Caco-2 (cell line): ENCODE results near the gene BTBD16. TPM values are rescaled to one million over a fixed set of nuclear protein-coding genes. Genes with fewer than 3 reads are reported as not detected.

ENCODE experiments used
- BruUV-seq: library from RNA; stranded (reverse); fragments of 400-500 nt; replicated peaks from 2 replicates; lab custom pipeline; 2021; lab: Mats Ljungman, UMichigan
- CTCF ChIA-PET: fragments of 300-600 bp; sonication (Branson Sonifier 250); formaldehyde crosslinking; loops from one replicate; lab custom pipeline; 2022; ENCODE audit warnings: antibody characterized with exemption; lab: Charles Lee
- POLR2A ChIA-PET: fragments of 300-600 bp; sonication (Branson Sonifier 250); formaldehyde crosslinking; loops from one replicate; lab custom pipeline; 2022; ENCODE audit warnings: antibody characterized with exemption; lab: Charles Lee
- DNase-seq, 2 experiments: peaks; one replicate each; pipeline versions ENCODE4 v3.0.0 to v3.0.0-alpha.2; 2020 to 2022
- H3K27me3 ChIP-seq: replicated peaks from 2 replicates; pipeline ENCODE4 v1.6.0; 2011; ENCODE audit warnings: low read length; ENCODE audit not compliant: control insufficient read depth, insufficient read depth
- H3K36me3 ChIP-seq: 2 replicates; pipeline ENCODE4 v1.5.1; 2011; ENCODE audit warnings: low read length; ENCODE audit not compliant: control insufficient read depth, insufficient read depth
- H3K4me1 ChIP-seq: fragments of 250-450 bp; sonication (Bioruptor Pico); 2 replicates; pipeline ENCODE4 v1.5.1; 2020; ENCODE audit warnings: mild to moderate bottlenecking
- H3K4me3 ChIP-seq: 2 replicates; pipeline ENCODE4 v1.5.1; 2011; ENCODE audit warnings: low read depth, mild to moderate bottlenecking, control low read depth, low read length
- H3K9me3 ChIP-seq: fragments of 250-450 bp; sonication (Bioruptor Pico); 2 replicates; pipeline ENCODE4 v1.5.1; 2020; ENCODE audit warnings: mild to moderate bottlenecking, moderate library complexity
- H3K27ac Mint-ChIP-seq: one replicate; pipeline ENCODE4 v1.8.0; 2022; ENCODE audit warnings: mixed read lengths; ENCODE audit not compliant: unreplicated experiment
- H3K27me3 Mint-ChIP-seq: one replicate; pipeline ENCODE4 v1.8.0; 2022; ENCODE audit warnings: mixed read lengths; ENCODE audit not compliant: insufficient read depth, unreplicated experiment
- H3K36me3 Mint-ChIP-seq: one replicate; pipeline ENCODE4 v1.8.0; 2022; ENCODE audit warnings: mild to moderate bottlenecking, mixed read lengths; ENCODE audit not compliant: insufficient read depth, unreplicated experiment
- H3K4me1 Mint-ChIP-seq: one replicate; pipeline ENCODE4 v1.8.0; 2022; ENCODE audit warnings: low read depth, mixed read lengths; ENCODE audit not compliant: unreplicated experiment
- H3K4me3 Mint-ChIP-seq: one replicate; pipeline ENCODE4 v1.8.0; 2022; ENCODE audit warnings: mild to moderate bottlenecking, moderate library complexity, mixed read lengths; ENCODE audit not compliant: unreplicated experiment
- H3K9me3 Mint-ChIP-seq: one replicate; pipeline ENCODE4 v1.8.0; 2022; ENCODE audit warnings: mixed read lengths; ENCODE audit not compliant: unreplicated experiment
- intact Hi-C: fragments of 100-400 bp; cut with micrococcal nuclease; formaldehyde crosslinking; loops from one replicate; pipeline ENCODE4 v1.10.0; 2022; ENCODE audit not compliant: unreplicated experiment
- total RNA-seq: library from RNA; stranded (reverse); gene quantifications from 2 replicates; pipeline ENCODE4 v1.2.3, GENCODE V29; 2022
- TF ChIP-seq, protein P1 (sequence below), 2 experiments: fragments of 200-600 bp in 1 of 2; IDR thresholded peaks; 1 replicate in 1 of 2; 2 replicates in 1 of 2; pipeline versions ENCODE4 v1.5.1 to v1.8.0; 2011 to 2022; ENCODE audit warnings: antibody characterized with exemption in 1 of 2, control low read depth in 1 of 2, inconsistent platforms in 1 of 2, low read depth in 1 of 2, low read length in 1 of 2, mild to moderate bottlenecking in 1 of 2, moderate library complexity in 1 of 2; ENCODE audit not compliant: insufficient read depth in 1 of 2, severe bottlenecking in 1 of 2, unreplicated experiment in 1 of 2

The BTBD16 gene
- total RNA-seq, 1 experiment from 2014 or later, result not detected

DNA sequence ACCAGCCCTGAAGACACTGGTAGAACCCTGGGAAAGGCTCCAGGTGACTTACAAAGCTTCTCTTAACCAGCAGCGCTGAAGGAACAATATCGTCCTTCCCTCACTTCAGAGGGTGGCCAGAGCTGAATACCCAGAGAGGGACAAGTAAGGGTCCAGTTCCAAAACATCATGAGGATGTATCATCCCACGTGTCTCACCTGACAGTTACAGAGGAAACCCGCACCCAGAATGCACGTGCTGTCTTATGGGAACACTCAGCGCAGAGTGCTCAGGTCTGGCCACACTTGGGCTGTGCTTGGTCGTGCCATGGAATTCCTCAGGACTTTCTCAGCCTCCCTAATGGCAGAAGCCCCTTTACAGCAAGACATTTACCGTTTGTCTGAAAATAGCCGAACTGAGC, 46.9 kb upstream of the BTBD16 start:
- Histone ChIP-seq H3K9me3 (no peaks in the 10 kb centered on the region), H3K4me1 (no peaks in the 10 kb centered on the region), H3K27me3 (no peaks in the 10 kb centered on the region), H3K36me3 (peaks cover 5% of the 10 kb centered on the region), H3K4me3 (no peak overlapping the region)
- Mint-ChIP-seq H3K27me3 (no peaks in the 10 kb centered on the region), H3K4me1 (no peaks in the 10 kb centered on the region), H3K36me3 (peaks cover 73% of the 10 kb centered on the region), H3K4me3 (no peak overlapping the region), H3K27ac (no peak overlapping the region), H3K9me3 (no peaks in the 10 kb centered on the region)
- no TSS peak for BruUV-seq
- intact Hi-C loops, result no loop called here
- TF ChIP-seq, protein P1, sequence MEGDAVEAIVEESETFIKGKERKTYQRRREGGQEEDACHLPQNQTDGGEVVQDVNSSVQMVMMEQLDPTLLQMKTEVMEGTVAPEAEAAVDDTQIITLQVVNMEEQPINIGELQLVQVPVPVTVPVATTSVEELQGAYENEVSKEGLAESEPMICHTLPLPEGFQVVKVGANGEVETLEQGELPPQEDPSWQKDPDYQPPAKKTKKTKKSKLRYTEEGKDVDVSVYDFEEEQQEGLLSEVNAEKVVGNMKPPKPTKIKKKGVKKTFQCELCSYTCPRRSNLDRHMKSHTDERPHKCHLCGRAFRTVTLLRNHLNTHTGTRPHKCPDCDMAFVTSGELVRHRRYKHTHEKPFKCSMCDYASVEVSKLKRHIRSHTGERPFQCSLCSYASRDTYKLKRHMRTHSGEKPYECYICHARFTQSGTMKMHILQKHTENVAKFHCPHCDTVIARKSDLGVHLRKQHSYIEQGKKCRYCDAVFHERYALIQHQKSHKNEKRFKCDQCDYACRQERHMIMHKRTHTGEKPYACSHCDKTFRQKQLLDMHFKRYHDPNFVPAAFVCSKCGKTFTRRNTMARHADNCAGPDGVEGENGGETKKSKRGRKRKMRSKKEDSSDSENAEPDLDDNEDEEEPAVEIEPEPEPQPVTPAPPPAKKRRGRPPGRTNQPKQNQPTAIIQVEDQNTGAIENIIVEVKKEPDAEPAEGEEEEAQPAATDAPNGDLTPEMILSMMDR (IDR thresholded peaks at IDR 0.05; ENCODE audit: insufficient read depth in 1 of 2, low read depth in 1 of 2, low read length in 1 of 2, severe bottlenecking in 1 of 2, unreplicated experiment in 1 of 2), result no peak
- POLR2A ChIA-PET, result no interaction called here
- DNase-seq, result no peak
- CTCF ChIA-PET, result no interaction called here

DNA sequence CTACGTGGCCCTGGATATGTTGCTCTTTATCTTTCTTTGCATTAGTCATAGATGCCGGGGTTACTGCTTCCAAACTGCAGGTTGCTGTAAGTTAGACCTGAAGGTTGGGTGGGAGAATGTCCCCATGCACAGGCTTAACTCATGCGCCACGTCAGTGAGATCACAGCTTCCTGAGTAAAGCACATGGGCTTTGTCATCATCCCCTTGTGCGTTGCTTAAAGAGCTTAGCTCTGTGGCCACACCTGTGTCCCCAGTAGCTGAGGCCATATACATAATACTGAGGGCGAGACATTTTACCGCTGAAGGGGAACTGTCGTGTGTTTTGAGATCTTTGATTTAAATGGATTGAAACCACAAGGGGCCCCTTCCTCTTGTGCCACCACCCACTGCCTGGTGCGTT, 45.8 kb upstream of the BTBD16 start:
- no peaks in the 10 kb centered on the region for H3K9me3 Mint-ChIP-seq
- peaks cover 73% of the 10 kb centered on the region for H3K36me3 Mint-ChIP-seq
- Histone ChIP-seq H3K27me3 (no peaks in the 10 kb centered on the region), H3K9me3 (no peaks in the 10 kb centered on the region), H3K4me3 (no peak overlapping the region), H3K36me3 (peaks cover 5% of the 10 kb centered on the region), H3K4me1 (no peaks in the 10 kb centered on the region)
- POLR2A ChIA-PET, result interaction anchor here (0.5 kb wide), 1 partner anchor 251 kb away, joined by 3 read pairs; no protein-coding TSS in a partner anchor
- no peaks in the 10 kb centered on the region for H3K4me1 Mint-ChIP-seq
- TF ChIP-seq, protein P1 (IDR thresholded peaks at IDR 0.05; ENCODE audit: insufficient read depth in 1 of 2, low read depth in 1 of 2, low read length in 1 of 2, severe bottlenecking in 1 of 2, unreplicated experiment in 1 of 2), result no peak
- H3K27me3 Mint-ChIP-seq, result no peaks in the 10 kb centered on the region
- CTCF ChIA-PET, result no interaction called here
- H3K27ac Mint-ChIP-seq, result no peak overlapping the region
- intact Hi-C loops, result no loop called here
- DNase-seq, result no peak
- H3K4me3 Mint-ChIP-seq, result no peak overlapping the region
- no TSS peak for BruUV-seq

DNA sequence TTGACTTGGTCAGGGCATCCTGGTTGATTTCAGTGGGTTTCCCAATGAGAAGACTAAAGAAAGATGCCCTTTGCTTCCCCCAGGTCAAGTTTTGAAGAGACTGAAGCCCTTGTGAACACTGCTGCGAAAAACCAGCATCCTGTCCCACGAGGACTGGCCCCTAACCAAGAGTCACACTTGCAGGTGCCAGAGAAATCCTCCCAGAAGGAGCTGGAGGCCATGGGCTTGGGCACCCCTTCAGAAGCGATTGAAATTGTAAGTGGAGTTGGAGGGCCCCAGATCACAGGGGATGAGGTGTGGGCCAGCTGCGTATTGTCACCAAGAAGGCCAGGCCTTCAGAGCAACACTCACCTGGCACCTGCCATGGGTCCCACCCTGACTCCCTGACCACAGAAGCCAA, 43.3 kb upstream of the BTBD16 start:
- Histone ChIP-seq H3K9me3 (no peaks in the 10 kb centered on the region), H3K36me3 (peaks cover 7% of the 10 kb centered on the region; the same call in 1 of the 2 replicates), H3K4me3 (no peak overlapping the region), H3K27me3 (no peaks in the 10 kb centered on the region), H3K4me1 (no peaks in the 10 kb centered on the region)
- Mint-ChIP-seq H3K9me3 (no peaks in the 10 kb centered on the region), H3K4me1 (no peaks in the 10 kb centered on the region), H3K27me3 (no peaks in the 10 kb centered on the region), H3K27ac (no peak overlapping the region), H3K4me3 (no peak overlapping the region), H3K36me3 (peaks cover 73% of the 10 kb centered on the region)
- BruUV-seq, result no TSS peak
- CTCF ChIA-PET, result no interaction called here
- intact Hi-C loops, result no loop called here
- POLR2A ChIA-PET, result no interaction called here
- TF ChIP-seq, protein P1 (IDR thresholded peaks at IDR 0.05; ENCODE audit: insufficient read depth in 1 of 2, low read depth in 1 of 2, low read length in 1 of 2, severe bottlenecking in 1 of 2, unreplicated experiment in 1 of 2), result no peak
- no peak for DNase-seq
